Retina (tissue), 1 donor: ENCODE results near the gene NUP62.
"Not testable (repeated sequence)": the region's sequence is repeated elsewhere in the genome, so short reads cannot be mapped to it uniquely, and the experiment has no call there.

Source experiments
- DNase-seq: peaks from one replicate; pipeline ENCODE4 v3.0.0-alpha.2; 2016

The NUP62 gene

GRCh38 chr19:49950956-49951526, 21.7 kb upstream of the NUP62 start:
- DNase-seq, result no peak

GRCh38 chr19:49950590-49950948, 21.3 kb upstream of the NUP62 start:
- no peak for DNase-seq

- no peak for DNase-seq
Measured at GRCh38 chr19:49949742-49950589, 20.7 kb upstream of the NUP62 start.

- no peak for DNase-seq
Measured at GRCh38 chr19:49946415-49946814, 17.1 kb upstream of the NUP62 start.

- not testable (repeated sequence) for DNase-seq
Measured at GRCh38 chr19:49944567-49944966, 15.3 kb upstream of the NUP62 start.

GRCh38 chr19:49940482-49940791, 11.1 kb upstream of the NUP62 start:
- no peak for DNase-seq

- DNase-seq, result no peak
Measured at GRCh38 chr19:49939721-49940481, 10.6 kb upstream of the NUP62 start.

- DNase-seq, result no peak
Measured at GRCh38 chr19:49938662-49939061, 9.4 kb upstream of the NUP62 start.

GRCh38 chr19:49937750-49938381, 8.6 kb upstream of the NUP62 start:
- DNase-seq, result peak; percentile 91

- DNase-seq, result no peak
Measured at GRCh38 chr19:49936549-49936948, 7.2 kb upstream of the NUP62 start.

GRCh38 chr19:49933643-49934042, 4.3 kb upstream of the NUP62 start:
- no peak for DNase-seq

GRCh38 chr19:49932731-49933131, 3.4 kb upstream of the NUP62 start:
- no peak for DNase-seq

GRCh38 chr19:49932041-49932451, 2.7 kb upstream of the NUP62 start:
- DNase-seq, result no peak

- no peak for DNase-seq
Measured at GRCh38 chr19:49931293-49932040, 2.2 kb upstream of the NUP62 start.

GRCh38 chr19:49930483-49931011, 1.2 kb upstream of the NUP62 start:
- no peak for DNase-seq

GRCh38 chr19:49929611-49930482, 543 bp upstream of the NUP62 start:
- peak; percentile 99 for DNase-seq

GRCh38 chr19:49927526-49928264, 1.6 kb downstream of the NUP62 start:
- no peak for DNase-seq

GRCh38 chr19:49926515-49926914, 2.8 kb downstream of the NUP62 start:
- no peak for DNase-seq

GRCh38 chr19:49925486-49925885, 3.8 kb downstream of the NUP62 start:
- no peak for DNase-seq

- DNase-seq, result not testable (repeated sequence)
Measured at GRCh38 chr19:49924881-49925210, 4.5 kb downstream of the NUP62 start.
